ENCODE results near the gene LONRF2. TPM values are rescaled to one million over a fixed set of nuclear protein-coding genes. Genes with fewer than 3 reads are reported as not detected.

Gene LONRF2
- total RNA-seq, 1 experiment from 2014 or later: 1.6 TPM

DNA sequence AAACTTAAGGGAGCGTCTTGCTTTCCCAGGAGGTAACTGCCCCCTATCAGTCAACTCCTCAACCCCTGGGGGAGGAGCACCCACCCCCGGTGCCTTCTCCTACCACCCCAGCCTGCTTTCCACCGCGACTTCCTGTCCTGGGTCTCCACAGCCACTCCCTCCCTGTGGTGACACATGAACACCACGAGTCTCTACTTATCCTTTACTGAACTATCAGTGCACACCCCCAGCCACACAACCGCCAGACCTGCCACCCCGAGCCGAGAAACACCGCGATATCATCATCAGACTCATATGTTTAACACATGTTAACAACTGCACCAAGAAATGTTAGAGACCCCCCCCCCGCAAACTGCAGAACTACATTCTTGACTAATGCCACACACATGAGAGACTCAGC is 43.3 kb downstream of the LONRF2 start (continued):
- TF ChIP-seq SP1 (IDR thresholded peaks at IDR 0.05; ENCODE audit: low read depth): no peak

DNA sequence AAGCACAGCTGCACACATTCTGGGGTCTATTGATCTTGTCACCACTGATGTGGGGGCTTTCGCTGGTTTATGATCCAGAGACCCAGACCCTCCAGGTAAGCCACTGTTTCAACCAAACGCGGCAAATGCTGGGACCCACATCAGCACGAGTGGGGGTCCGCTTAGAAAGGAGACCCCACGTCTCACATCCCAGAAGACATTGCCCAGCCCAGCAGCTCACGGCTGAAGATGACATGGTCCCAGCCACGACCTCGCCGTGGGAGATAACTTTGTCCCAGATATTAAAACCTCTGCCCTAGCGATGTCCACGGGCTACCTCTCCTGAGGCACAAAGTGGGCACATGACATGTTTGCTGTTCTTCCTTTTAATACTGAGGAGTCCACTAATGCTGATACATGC is 43.8 kb downstream of the LONRF2 start:
- Histone ChIP-seq H3K4me3 (replicated peaks in 1 of 2; ENCODE audit: low read depth in 1 of 2, low read length in 2 of 2) (no peak overlapping the region), H3K36me3 (ENCODE audit: control insufficient read depth in 1 of 2, insufficient read depth in 2 of 2, low read length in 2 of 2) (no peaks in the 10 kb centered on the region), H3K9me2 (ENCODE audit: insufficient read depth) (no peaks in the 10 kb centered on the region), H3K27ac (ENCODE audit: low read depth, low read length) (no peak overlapping the region), H3K4me1 (ENCODE audit: control insufficient read depth in 1 of 2, insufficient read depth in 2 of 2, low read length in 2 of 2) (peaks cover 23 to 26% of the 10 kb centered on the region in 2 experiments), H3K4me2 (ENCODE audit: low read length) (no peak overlapping the region), H3K27me3 (ENCODE audit: insufficient read depth, low read length) (no peaks in the 10 kb centered on the region), H3K9ac (ENCODE audit: low read length) (no peak overlapping the region), H3K79me2 (ENCODE audit: insufficient read depth, low read length) (no peaks in the 10 kb centered on the region), H2AFZ (ENCODE audit: low read depth, low read length, poor library complexity, severe bottlenecking) (no peak overlapping the region), H4K20me1 (ENCODE audit: insufficient read depth) (no peaks in the 10 kb centered on the region), H3K9me3 (ENCODE audit: control insufficient read depth in 1 of 2, insufficient read depth in 1 of 2, low read depth in 1 of 2, low read length in 2 of 2) (no peaks in the 10 kb centered on the region)
- no peak for DNase-seq (ENCODE audit: low read depth, low spot score)
- POLR2A ChIA-PET: no interaction called here
- intact Hi-C loops (cut with micrococcal nuclease): no loop called here
- no TSS peak for BruUV-seq (replicated peaks)
- TF ChIP-seq, protein P1, sequence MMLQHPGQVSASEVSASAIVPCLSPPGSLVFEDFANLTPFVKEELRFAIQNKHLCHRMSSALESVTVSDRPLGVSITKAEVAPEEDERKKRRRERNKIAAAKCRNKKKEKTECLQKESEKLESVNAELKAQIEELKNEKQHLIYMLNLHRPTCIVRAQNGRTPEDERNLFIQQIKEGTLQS (IDR thresholded peaks at IDR 0.05): no peak
- CTCF ChIA-PET: no interaction called here
- ATAC-seq: no peak
- RAD21 ChIA-PET (ENCODE audit: low non-redundant PET in 1 of 2, low total read pairs in 2 of 2, uncharacterized antibody in 2 of 2, unreplicated experiment in 2 of 2): no interaction called here

DNA sequence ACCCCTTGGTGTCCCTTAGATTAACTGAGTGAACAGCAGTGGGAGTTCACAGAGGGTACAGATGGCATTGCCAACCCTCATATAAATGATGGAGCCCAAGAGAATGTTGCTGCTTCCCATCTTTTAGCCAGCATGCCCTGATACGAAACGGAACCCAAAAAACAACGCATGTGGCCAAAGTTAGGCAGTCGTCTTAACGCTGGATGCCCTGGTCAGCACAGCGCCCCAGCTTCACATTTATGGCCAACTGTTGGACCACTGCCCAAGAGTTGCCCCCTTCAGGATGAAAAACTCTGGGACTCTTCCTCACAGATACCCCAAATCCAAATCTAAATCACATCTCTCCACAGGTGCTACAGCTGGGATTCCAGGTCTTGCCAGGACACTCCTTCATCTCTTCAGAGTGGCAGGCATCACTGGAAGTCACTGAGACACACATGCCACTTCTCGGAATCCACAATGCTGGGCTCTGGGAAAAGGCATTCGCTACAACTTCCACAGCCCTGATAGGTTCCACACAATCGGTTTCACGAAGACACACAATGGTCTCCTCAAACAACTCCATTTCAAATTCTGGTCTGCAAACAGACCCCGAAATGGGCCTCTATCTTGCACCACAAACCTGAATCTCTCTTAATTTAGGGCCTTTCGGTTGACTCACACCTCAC is 44.6 kb downstream of the LONRF2 start:
- no peaks in the 10 kb centered on the region for H3K79me2 ChIP-seq (ENCODE audit: insufficient read depth, low read length)
- H3K27ac ChIP-seq (ENCODE audit: low read depth, low read length): no peak overlapping the region
- no peaks in the 10 kb centered on the region for H3K36me3 ChIP-seq (ENCODE audit: control insufficient read depth in 1 of 2, insufficient read depth in 2 of 2, low read length in 2 of 2)
- no peak overlapping the region for H3K4me3 ChIP-seq (replicated peaks in 1 of 2; ENCODE audit: low read depth in 1 of 2, low read length in 2 of 2)
- CTCF ChIA-PET: interaction anchor here (1.4 kb wide), 1 partner anchor 103 kb away, joined by 4 read pairs; no protein-coding TSS in a partner anchor
- no peaks in the 10 kb centered on the region for H3K9me3 ChIP-seq (ENCODE audit: control insufficient read depth in 1 of 2, insufficient read depth in 1 of 2, low read depth in 1 of 2, low read length in 2 of 2)
- no peaks in the 10 kb centered on the region for H3K9me2 ChIP-seq (ENCODE audit: insufficient read depth)
- H4K20me1 ChIP-seq (ENCODE audit: insufficient read depth): no peaks in the 10 kb centered on the region
- POLR2A ChIA-PET: no interaction called here
- no peak for TF ChIP-seq JUND (IDR thresholded peaks at IDR 0.05)
- TF ChIP-seq RAD21 (IDR thresholded peaks at IDR 0.05; ENCODE audit: low read depth): no peak
- TF ChIP-seq, protein P2, sequence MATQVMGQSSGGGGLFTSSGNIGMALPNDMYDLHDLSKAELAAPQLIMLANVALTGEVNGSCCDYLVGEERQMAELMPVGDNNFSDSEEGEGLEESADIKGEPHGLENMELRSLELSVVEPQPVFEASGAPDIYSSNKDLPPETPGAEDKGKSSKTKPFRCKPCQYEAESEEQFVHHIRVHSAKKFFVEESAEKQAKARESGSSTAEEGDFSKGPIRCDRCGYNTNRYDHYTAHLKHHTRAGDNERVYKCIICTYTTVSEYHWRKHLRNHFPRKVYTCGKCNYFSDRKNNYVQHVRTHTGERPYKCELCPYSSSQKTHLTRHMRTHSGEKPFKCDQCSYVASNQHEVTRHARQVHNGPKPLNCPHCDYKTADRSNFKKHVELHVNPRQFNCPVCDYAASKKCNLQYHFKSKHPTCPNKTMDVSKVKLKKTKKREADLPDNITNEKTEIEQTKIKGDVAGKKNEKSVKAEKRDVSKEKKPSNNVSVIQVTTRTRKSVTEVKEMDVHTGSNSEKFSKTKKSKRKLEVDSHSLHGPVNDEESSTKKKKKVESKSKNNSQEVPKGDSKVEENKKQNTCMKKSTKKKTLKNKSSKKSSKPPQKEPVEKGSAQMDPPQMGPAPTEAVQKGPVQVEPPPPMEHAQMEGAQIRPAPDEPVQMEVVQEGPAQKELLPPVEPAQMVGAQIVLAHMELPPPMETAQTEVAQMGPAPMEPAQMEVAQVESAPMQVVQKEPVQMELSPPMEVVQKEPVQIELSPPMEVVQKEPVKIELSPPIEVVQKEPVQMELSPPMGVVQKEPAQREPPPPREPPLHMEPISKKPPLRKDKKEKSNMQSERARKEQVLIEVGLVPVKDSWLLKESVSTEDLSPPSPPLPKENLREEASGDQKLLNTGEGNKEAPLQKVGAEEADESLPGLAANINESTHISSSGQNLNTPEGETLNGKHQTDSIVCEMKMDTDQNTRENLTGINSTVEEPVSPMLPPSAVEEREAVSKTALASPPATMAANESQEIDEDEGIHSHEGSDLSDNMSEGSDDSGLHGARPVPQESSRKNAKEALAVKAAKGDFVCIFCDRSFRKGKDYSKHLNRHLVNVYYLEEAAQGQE (IDR thresholded peaks at IDR 0.05; ENCODE audit: low read depth): no peak
- no peak for TF ChIP-seq ZNF274 (IDR thresholded peaks at IDR 0.05; ENCODE audit: low read depth, low read length)
- no peak for TF ChIP-seq CEBPB (IDR thresholded peaks at IDR 0.05; ENCODE audit: low read depth)
- no peak for TF ChIP-seq POLR2AphosphoS5 (IDR thresholded peaks at IDR 0.05; ENCODE audit: low read depth, low read length)
- no peak for TF ChIP-seq ZFX (IDR thresholded peaks at IDR 0.05)
- TF ChIP-seq YY1 (IDR thresholded peaks at IDR 0.05; ENCODE audit: extremely low read depth, insufficient replicate concordance, low read depth, low read length): no peak
- no peak for TF ChIP-seq EZH2 (IDR thresholded peaks at IDR 0.05)
- no peak for TF ChIP-seq SRF (IDR thresholded peaks at IDR 0.05; ENCODE audit: low read depth)
- TF ChIP-seq, protein P1 (IDR thresholded peaks at IDR 0.05): no peak
- TF ChIP-seq, protein P3, sequence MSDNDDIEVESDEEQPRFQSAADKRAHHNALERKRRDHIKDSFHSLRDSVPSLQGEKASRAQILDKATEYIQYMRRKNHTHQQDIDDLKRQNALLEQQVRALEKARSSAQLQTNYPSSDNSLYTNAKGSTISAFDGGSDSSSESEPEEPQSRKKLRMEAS (IDR thresholded peaks at IDR 0.05): no peak
- TF ChIP-seq SP1 (IDR thresholded peaks at IDR 0.05; ENCODE audit: low read depth): no peak
- TF ChIP-seq SIN3A (IDR thresholded peaks at IDR 0.05; ENCODE audit: low read depth): no peak
- TF ChIP-seq FOSL1 (IDR thresholded peaks at IDR 0.05; ENCODE audit: low read depth): no peak
- RAD21 ChIA-PET (ENCODE audit: low non-redundant PET in 1 of 2, low total read pairs in 2 of 2, uncharacterized antibody in 2 of 2, unreplicated experiment in 2 of 2): no interaction called here
- no peak overlapping the region for H3K9ac ChIP-seq (ENCODE audit: low read length)
- H3K4me2 ChIP-seq (ENCODE audit: low read length): no peak overlapping the region
- H2AFZ ChIP-seq (ENCODE audit: low read depth, low read length, poor library complexity, severe bottlenecking): no peak overlapping the region
- BruUV-seq (replicated peaks): no TSS peak
- no peaks in the 10 kb centered on the region for H3K27me3 ChIP-seq (ENCODE audit: insufficient read depth, low read length)
- peaks cover 16 to 18% of the 10 kb centered on the region in 2 experiments; a peak in 3 of 4 replicates for H3K4me1 ChIP-seq (ENCODE audit: control insufficient read depth in 1 of 2, insufficient read depth in 2 of 2, low read length in 2 of 2)
- intact Hi-C loops (cut with micrococcal nuclease): no loop called here
- ATAC-seq (no peak), DNase-seq (ENCODE audit: low read depth, low spot score) (no peak)

Data from HCT116 (cell line).